ENCODE measurements around the gene ISM2. TPM values are rescaled to one million over a fixed set of nuclear protein-coding genes. Genes with fewer than 3 reads are reported as not detected.

ISM2 gene
- total and polyA plus RNA-seq, 10 of the 15 experiments (the other 5 are each of a cell fraction or from before 2014, with no cell fraction given) = 0.03 TPM; not detected in 9

DNA sequence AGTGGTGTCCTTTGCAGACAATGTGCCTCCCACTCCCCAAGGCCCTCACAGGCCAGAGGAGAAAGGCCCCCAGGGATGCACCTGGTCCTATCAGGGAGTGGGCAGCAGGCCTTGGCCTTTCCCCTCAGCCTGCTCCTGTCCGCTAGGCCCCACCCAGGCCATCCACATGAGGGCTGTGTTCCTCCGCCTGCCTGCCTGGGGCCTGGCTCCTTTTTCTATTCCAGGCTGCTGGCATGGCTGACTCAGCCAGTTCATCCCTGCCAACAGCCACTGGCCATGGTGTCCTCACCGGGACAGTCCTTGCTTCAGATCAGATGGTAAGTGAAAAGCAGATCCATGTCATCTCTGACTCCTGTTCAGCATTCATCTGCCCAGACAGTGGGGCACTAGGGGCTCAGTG, 13.4 kb downstream of the ISM2 start (continued):
- TF ChIP-seq, protein P1, sequence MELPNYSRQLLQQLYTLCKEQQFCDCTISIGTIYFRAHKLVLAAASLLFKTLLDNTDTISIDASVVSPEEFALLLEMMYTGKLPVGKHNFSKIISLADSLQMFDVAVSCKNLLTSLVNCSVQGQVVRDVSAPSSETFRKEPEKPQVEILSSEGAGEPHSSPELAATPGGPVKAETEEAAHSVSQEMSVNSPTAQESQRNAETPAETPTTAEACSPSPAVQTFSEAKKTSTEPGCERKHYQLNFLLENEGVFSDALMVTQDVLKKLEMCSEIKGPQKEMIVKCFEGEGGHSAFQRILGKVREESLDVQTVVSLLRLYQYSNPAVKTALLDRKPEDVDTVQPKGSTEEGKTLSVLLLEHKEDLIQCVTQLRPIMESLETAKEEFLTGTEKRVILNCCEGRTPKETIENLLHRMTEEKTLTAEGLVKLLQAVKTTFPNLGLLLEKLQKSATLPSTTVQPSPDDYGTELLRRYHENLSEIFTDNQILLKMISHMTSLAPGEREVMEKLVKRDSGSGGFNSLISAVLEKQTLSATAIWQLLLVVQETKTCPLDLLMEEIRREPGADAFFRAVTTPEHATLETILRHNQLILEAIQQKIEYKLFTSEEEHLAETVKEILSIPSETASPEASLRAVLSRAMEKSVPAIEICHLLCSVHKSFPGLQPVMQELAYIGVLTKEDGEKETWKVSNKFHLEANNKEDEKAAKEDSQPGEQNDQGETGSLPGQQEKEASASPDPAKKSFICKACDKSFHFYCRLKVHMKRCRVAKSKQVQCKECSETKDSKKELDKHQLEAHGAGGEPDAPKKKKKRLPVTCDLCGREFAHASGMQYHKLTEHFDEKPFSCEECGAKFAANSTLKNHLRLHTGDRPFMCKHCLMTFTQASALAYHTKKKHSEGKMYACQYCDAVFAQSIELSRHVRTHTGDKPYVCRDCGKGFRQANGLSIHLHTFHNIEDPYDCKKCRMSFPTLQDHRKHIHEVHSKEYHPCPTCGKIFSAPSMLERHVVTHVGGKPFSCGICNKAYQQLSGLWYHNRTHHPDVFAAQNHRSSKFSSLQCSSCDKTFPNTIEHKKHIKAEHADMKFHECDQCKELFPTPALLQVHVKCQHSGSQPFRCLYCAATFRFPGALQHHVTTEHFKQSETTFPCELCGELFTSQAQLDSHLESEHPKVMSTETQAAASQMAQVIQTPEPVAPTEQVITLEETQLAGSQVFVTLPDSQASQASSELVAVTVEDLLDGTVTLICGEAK (IDR thresholded peaks at IDR 0.05; ENCODE audit: borderline replicate concordance) = no peak
- TF ChIP-seq ZZZ3 (IDR thresholded peaks at IDR 0.05; ENCODE audit: control insufficient read depth, insufficient read length, low read depth) = no peak
- TF ChIP-seq, protein P2, sequence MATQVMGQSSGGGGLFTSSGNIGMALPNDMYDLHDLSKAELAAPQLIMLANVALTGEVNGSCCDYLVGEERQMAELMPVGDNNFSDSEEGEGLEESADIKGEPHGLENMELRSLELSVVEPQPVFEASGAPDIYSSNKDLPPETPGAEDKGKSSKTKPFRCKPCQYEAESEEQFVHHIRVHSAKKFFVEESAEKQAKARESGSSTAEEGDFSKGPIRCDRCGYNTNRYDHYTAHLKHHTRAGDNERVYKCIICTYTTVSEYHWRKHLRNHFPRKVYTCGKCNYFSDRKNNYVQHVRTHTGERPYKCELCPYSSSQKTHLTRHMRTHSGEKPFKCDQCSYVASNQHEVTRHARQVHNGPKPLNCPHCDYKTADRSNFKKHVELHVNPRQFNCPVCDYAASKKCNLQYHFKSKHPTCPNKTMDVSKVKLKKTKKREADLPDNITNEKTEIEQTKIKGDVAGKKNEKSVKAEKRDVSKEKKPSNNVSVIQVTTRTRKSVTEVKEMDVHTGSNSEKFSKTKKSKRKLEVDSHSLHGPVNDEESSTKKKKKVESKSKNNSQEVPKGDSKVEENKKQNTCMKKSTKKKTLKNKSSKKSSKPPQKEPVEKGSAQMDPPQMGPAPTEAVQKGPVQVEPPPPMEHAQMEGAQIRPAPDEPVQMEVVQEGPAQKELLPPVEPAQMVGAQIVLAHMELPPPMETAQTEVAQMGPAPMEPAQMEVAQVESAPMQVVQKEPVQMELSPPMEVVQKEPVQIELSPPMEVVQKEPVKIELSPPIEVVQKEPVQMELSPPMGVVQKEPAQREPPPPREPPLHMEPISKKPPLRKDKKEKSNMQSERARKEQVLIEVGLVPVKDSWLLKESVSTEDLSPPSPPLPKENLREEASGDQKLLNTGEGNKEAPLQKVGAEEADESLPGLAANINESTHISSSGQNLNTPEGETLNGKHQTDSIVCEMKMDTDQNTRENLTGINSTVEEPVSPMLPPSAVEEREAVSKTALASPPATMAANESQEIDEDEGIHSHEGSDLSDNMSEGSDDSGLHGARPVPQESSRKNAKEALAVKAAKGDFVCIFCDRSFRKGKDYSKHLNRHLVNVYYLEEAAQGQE (IDR thresholded peaks at IDR 0.05; ENCODE audit: low read depth, low read length) = no peak
- TF ChIP-seq LARP7 (IDR thresholded peaks at IDR 0.05) = no peak

DNA sequence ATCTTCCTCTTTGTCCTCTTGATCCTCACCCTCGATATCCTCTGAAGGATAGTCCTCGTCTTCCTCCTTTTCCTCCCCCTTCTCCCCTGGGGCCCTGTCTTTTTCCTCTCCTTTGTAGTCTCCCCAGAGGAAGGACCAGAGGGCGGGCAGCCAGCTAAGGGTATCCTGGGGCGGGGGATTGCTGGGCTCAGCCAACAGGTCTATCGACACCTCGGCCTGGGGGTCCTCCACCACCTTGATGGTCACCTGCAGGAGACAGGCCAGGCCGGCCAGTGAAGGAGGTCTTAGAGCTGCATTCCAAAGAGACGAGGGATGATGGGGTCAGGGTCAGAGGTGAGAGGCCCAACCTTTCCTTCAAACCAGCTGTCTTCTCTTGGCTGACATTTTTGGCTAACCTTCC, 16.2 kb downstream of the ISM2 start:
- Histone ChIP-seq H3K4me1 (ENCODE audit: control insufficient read depth, insufficient read depth, low read length) (peaks cover 8% of the 10 kb centered on the region), H3K27ac (ENCODE audit: control insufficient read depth, insufficient read depth) (no peak overlapping the region), H3K79me2 (ENCODE audit: control insufficient read depth, insufficient read depth, low read length) (no peaks in the 10 kb centered on the region), H3K36me3 (ENCODE audit: control insufficient read depth in 2 of 2, insufficient read depth in 2 of 2, low read length in 1 of 2) (no peaks in the 10 kb centered on the region), H3K9me3 (replicated peaks; ENCODE audit: control insufficient read depth, insufficient read depth, low read length) (no peaks in the 10 kb centered on the region), H3K4me3 (no peak overlapping the region), H2AFZ (ENCODE audit: control insufficient read depth, low read depth, low read length) (no peak overlapping the region), H3K9ac (ENCODE audit: control insufficient read depth, insufficient read depth, low read length) (no peak overlapping the region), H3K27me3 (replicated peaks in 1 of 2; ENCODE audit: control insufficient read depth in 2 of 2, insufficient read depth in 2 of 2, low read length in 1 of 2) (no peaks in the 10 kb centered on the region), H4K20me1 (ENCODE audit: control insufficient read depth, insufficient read depth) (no peaks in the 10 kb centered on the region), H3K4me2 (ENCODE audit: control insufficient read depth, insufficient read depth) (no peak overlapping the region)
- ChIA-PET POLR2A (no interaction called here), RAD21 (ENCODE audit: unreplicated experiment) (interaction anchor here (0.8 to 1.1 kb wide), 2 partner anchors 18 to 23 kb away, joined by 3 to 4 read pairs; no protein-coding TSS in a partner anchor), CTCF (interaction anchor here (0.6 to 9.3 kb wide), 2 partner anchors 23 to 330 kb away, joined by 3 to 40 read pairs; no protein-coding TSS in a partner anchor), SMC1A (ENCODE audit: uncharacterized antibody, unreplicated experiment) (no interaction called here)
- DNase-seq (ENCODE audit: low read depth, low spot score) = no peak
- no peak for FAIRE-seq
- in situ Hi-C loops (cut with MboI) = no loop called here
- intact Hi-C loops (cut with micrococcal nuclease; ENCODE audit: unreplicated experiment) = no loop called here
- no TSS peak for BruUV-seq (replicated peaks)
- 54% methylated on average over 8 of the region's 8 CpGs for whole genome bisulfite sequencing (ENCODE audit: insufficient coverage, insufficient replicate concordance, low lambda C conversion rate, missing lambda C conversion rate)
- no peak for ATAC-seq
- TF ChIP-seq IRF4 (IDR thresholded peaks at IDR 0.05; ENCODE audit: low read depth, low read length) (no peak), RAD51 (IDR thresholded peaks at IDR 0.05) (no peak)
- TF ChIP-seq, protein P3, sequence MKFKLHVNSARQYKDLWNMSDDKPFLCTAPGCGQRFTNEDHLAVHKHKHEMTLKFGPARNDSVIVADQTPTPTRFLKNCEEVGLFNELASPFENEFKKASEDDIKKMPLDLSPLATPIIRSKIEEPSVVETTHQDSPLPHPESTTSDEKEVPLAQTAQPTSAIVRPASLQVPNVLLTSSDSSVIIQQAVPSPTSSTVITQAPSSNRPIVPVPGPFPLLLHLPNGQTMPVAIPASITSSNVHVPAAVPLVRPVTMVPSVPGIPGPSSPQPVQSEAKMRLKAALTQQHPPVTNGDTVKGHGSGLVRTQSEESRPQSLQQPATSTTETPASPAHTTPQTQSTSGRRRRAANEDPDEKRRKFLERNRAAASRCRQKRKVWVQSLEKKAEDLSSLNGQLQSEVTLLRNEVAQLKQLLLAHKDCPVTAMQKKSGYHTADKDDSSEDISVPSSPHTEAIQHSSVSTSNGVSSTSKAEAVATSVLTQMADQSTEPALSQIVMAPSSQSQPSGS (IDR thresholded peaks at IDR 0.05; ENCODE audit: low read length) = no peak
- TF ChIP-seq, protein P1 (IDR thresholded peaks at IDR 0.05; ENCODE audit: borderline replicate concordance) = no peak
